Ishikawa (cell line): ENCODE measurements around the gene SPNS3.

Experiments used
- CEBPB ChIP-seq: IDR thresholded peaks from 2 replicates; pipeline ENCODE4 v1.6.1; 2012
- CREB1 ChIP-seq: IDR thresholded peaks from 2 replicates; pipeline ENCODE4 v1.6.1; 2012; ENCODE audit warnings: low read depth
- EGR1 ChIP-seq: IDR thresholded peaks from 2 replicates; pipeline ENCODE4 v1.6.1; 2012
- EP300 ChIP-seq: IDR thresholded peaks from 2 replicates; pipeline ENCODE4 v1.6.1; 2012; ENCODE audit warnings: borderline replicate concordance
- FOXM1 ChIP-seq: IDR thresholded peaks from 2 replicates; pipeline ENCODE4 v1.6.1; 2012; ENCODE audit warnings: low read depth, borderline replicate concordance
- NFIC ChIP-seq: IDR thresholded peaks from 2 replicates; pipeline ENCODE4 v1.6.1; 2012
- RAD21 ChIP-seq: IDR thresholded peaks from 2 replicates; pipeline ENCODE4 v1.6.1; 2012; ENCODE audit warnings: low read depth
- TAF1 ChIP-seq: IDR thresholded peaks from 2 replicates; pipeline ENCODE4 v1.6.1; 2012; ENCODE audit warnings: low read depth, mild to moderate bottlenecking
- YY1 ChIP-seq: IDR thresholded peaks from 2 replicates; pipeline ENCODE4 v1.6.1; 2012; ENCODE audit warnings: low read depth
- ZBTB7A ChIP-seq: IDR thresholded peaks from 2 replicates; pipeline ENCODE4 v1.6.1; 2012; ENCODE audit warnings: low read depth
- TF ChIP-seq, protein P1 (sequence below): IDR thresholded peaks from 2 replicates; pipeline ENCODE4 v1.6.1; 2012
- TF ChIP-seq, protein P2 (sequence below): IDR thresholded peaks from 2 replicates; pipeline ENCODE4 v1.6.1; 2012; ENCODE audit warnings: low read depth, mild to moderate bottlenecking
- TF ChIP-seq, protein P3 (sequence below): IDR thresholded peaks from 2 replicates; pipeline ENCODE4 v1.6.1; 2012

DNA sequence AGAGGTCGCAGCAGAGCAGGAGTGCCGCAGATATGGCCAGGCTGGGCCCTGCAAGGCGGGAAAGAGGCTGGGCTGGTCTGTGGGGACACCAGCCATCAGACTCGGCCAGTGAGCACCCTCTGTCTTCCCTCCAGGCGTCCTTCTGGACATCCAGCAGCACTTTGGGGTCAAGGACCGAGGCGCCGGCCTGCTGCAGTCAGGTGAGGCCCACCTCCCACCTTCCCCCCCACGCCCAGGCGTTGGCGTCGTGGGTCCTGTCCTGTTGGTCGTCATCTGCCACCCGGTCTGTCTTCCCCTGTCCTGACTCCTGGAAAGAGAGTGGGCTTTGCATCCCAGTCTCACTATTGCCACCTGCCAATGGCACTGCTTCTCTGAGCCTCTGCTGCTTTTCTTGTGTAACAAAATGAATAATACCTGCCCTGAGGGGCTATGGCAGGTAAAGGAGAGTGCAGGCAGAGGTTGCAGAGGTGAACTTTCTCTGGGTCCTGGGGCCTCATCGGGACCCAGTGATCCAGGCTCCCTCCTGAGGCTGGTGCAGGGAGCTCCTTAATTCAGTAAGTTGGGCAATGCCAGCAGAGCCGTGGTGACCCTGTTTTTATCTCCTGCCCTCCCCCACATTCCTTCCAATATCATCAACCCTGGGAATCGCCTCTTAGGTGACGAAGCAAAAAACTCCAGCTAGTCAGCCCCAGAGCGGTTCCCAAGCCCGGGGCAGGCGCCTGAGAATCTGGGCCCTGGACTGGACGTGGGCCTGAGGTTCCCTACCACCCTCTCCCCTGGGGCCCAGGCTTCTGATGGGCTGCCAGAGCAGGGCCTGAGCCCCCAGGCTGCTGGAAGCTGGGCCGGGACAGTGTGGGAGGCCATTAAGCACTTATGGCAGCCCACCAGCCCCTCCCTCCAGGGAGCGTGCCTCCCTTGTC, 79.6 kb downstream of the SPNS3 start:
- TF ChIP-seq RAD21 (0 out of 2 replicates have a peak, but pooled peaks have one; percentile 17), EP300 (no peak), CREB1 (no peak), EGR1 (no peak), YY1 (no peak), CEBPB (no peak), TAF1 (no peak), ZBTB7A (no peak), FOXM1 (no peak), NFIC (no peak)
- TF ChIP-seq, protein P1, sequence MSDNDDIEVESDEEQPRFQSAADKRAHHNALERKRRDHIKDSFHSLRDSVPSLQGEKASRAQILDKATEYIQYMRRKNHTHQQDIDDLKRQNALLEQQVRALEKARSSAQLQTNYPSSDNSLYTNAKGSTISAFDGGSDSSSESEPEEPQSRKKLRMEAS: no peak
- TF ChIP-seq, protein P2, sequence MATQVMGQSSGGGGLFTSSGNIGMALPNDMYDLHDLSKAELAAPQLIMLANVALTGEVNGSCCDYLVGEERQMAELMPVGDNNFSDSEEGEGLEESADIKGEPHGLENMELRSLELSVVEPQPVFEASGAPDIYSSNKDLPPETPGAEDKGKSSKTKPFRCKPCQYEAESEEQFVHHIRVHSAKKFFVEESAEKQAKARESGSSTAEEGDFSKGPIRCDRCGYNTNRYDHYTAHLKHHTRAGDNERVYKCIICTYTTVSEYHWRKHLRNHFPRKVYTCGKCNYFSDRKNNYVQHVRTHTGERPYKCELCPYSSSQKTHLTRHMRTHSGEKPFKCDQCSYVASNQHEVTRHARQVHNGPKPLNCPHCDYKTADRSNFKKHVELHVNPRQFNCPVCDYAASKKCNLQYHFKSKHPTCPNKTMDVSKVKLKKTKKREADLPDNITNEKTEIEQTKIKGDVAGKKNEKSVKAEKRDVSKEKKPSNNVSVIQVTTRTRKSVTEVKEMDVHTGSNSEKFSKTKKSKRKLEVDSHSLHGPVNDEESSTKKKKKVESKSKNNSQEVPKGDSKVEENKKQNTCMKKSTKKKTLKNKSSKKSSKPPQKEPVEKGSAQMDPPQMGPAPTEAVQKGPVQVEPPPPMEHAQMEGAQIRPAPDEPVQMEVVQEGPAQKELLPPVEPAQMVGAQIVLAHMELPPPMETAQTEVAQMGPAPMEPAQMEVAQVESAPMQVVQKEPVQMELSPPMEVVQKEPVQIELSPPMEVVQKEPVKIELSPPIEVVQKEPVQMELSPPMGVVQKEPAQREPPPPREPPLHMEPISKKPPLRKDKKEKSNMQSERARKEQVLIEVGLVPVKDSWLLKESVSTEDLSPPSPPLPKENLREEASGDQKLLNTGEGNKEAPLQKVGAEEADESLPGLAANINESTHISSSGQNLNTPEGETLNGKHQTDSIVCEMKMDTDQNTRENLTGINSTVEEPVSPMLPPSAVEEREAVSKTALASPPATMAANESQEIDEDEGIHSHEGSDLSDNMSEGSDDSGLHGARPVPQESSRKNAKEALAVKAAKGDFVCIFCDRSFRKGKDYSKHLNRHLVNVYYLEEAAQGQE: no peak
- TF ChIP-seq, protein P3, sequence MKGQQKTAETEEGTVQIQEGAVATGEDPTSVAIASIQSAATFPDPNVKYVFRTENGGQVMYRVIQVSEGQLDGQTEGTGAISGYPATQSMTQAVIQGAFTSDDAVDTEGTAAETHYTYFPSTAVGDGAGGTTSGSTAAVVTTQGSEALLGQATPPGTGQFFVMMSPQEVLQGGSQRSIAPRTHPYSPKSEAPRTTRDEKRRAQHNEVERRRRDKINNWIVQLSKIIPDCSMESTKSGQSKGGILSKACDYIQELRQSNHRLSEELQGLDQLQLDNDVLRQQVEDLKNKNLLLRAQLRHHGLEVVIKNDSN: no peak
